ENCODE measurements around the gene FAF1. TPM values are rescaled to one million over a fixed set of nuclear protein-coding genes. Genes with fewer than 3 reads are reported as not detected.

FAF1 gene
- total RNA-seq, 1 donor from 2014 or later, result 10.4 TPM

- no peak for DNase-seq (ENCODE audit: low spot score)
These were observed 523.6 kb downstream of the FAF1 start for GRCh38 chr1:50436489-50436888.

GRCh38 chr1:50430010-50430405 is 530.1 kb downstream of the FAF1 start:
- DNase-seq (ENCODE audit: low spot score), result no peak

DNA sequence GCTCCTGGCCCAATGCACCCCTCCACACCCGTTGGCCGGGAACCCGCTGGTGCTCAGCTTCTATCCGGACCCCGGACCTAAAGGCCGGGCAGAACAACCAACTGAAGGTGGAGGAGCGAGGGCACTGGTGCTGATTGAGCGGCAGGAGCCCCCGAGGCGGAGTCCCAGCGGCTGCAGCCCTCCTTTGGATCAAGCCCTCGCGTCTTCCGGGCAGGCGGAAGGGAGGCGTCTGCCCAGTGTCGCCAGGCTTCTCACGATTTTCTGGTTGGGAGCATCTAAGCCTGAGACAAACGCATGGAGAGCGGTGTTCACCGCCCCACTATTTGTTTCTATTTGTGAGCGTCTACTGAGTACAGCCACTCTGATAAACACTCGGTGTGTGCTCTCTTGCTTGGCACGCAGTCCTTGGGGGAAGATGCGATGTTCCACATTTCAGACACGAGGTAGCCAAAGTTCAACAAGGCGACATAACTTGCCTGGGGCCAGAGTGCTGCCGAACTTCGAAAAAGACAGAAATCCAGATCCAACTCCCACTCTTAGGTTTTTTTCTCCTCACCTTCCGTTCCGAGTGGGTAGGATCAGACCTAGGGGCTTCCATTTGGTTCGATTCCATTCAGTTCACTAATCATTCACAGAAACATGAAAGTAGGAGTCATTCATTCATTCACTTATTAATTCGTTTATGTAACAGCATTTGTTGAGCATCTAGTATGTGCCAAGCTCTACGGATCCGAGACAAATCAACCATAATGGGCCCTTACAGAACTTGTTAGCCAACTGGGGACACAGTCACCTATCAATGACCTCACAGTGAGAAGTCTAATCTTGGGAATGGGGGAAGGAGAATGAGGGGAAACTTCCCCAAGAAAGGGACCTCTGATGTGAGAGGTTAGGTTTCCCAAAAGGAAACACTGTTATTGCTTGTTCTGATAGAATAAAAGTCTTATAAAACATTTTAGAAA is 532.0 kb downstream of the FAF1 start:
- DNase-seq (ENCODE audit: low spot score), result no peak

GRCh38 chr1:50427086-50427817 is 532.8 kb downstream of the FAF1 start:
- no peak for DNase-seq (ENCODE audit: low spot score)

GRCh38 chr1:50426702-50427085 is 533.4 kb downstream of the FAF1 start:
- DNase-seq (ENCODE audit: low spot score), result no peak

GRCh38 chr1:50426108-50426700 is 533.9 kb downstream of the FAF1 start:
- no peak for DNase-seq (ENCODE audit: low spot score)

- DNase-seq (ENCODE audit: low spot score), result no peak
These were observed 534.5 kb downstream of the FAF1 start for GRCh38 chr1:50425376-50426107.

DNA sequence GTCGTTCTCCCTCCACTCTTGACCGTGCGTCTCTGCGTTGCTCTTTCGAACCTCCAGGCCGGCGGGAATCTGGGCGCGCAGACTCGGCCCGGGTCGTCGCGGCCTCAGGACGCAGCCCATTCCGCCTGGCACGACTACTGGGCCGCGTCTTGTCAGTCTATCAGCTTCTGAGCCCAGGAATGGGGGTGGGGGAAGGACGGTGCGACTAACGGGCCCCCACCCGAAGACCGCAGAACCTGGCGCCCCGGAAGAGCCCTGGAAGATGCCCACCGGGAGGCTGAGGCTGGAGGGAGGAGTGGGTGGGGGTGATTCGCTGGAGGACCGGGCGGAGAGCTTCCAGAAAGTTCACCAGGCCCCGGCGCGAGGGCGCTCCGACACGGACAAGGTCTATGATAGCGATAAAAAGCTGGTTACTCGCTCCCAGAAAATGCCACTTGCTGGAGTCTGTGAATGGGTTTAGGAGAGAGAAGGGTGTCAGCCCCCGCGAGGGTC is 535.1 kb downstream of the FAF1 start:
- no peak for DNase-seq (ENCODE audit: low spot score)

GRCh38 chr1:50424045-50424883 is 535.8 kb downstream of the FAF1 start:
- DNase-seq (ENCODE audit: low spot score), result no peak

- DNase-seq (ENCODE audit: low spot score), result no peak
These were observed 536.4 kb downstream of the FAF1 start for GRCh38 chr1:50423670-50424000.

GRCh38 chr1:50422946-50423669 is 537.0 kb downstream of the FAF1 start, which contains the start of gene DMRTA2:
Gene DMRTA2, minus strand, starts transcription at chr1:50423443. Its CDS starts 1,907 bp downstream, at chr1:50421536.
- no peak for DNase-seq (ENCODE audit: low spot score)

DNA sequence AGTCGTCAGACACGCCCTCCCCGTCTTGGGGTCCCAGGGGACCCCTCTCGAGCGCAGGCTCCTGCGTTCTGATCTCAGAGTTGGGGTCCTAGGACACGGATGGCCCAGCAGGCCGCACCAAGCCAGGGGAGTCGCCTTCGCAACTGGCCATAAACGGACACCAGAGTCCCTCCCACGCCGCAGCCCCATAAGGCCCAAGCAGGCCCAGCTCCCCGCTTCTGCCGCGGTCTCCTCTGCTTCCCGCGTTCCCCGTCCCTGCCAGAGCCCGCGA is 537.5 kb downstream of the FAF1 start:
- no peak for DNase-seq (ENCODE audit: low spot score)

- DNase-seq (ENCODE audit: low spot score), result no peak
These were observed 538.0 kb downstream of the FAF1 start for GRCh38 chr1:50421768-50422674.

- DNase-seq (ENCODE audit: low spot score), result no peak
These were observed 538.7 kb downstream of the FAF1 start for GRCh38 chr1:50421366-50421748.

- no peak for DNase-seq (ENCODE audit: low spot score)
These were observed 539.2 kb downstream of the FAF1 start for GRCh38 chr1:50420689-50421365.

GRCh38 chr1:50419907-50420677 is 540.0 kb downstream of the FAF1 start:
- no peak for DNase-seq (ENCODE audit: low spot score)

DNA sequence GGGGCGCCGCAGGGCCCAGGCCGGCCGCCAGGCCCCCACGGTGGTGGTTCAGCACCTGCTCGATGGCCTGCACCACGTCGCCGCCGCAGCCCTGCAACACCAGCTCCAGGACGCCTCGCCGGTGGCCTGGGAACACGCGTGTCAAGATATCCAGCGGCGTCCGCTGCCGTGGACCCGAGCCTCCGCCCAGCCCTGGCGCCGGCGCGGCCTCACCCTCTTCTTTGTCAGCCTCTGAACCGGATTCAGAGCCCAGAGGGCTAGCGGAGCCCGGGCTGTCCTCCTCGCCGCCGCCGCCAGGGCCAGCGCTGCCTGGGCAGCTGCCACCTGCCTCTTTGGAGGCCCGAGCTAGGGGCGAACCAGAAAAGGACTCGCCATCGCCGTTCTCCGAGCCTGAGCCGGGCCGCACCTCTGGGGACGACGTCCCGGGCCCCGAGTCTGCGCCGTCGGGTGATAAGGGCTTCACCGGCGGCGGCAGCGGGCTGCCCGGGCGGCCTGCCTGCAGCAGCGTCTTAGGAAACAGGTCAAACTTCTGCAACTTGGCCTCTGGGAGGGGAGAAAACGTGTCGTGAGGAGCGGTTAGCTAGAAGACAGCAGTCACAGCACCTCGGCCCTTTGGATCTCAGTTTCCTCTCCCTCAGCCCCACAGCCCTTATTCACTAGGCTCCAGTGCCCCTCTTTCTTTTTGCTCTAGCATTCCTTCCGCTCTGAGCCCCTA is 540.7 kb downstream of the FAF1 start:
- no peak for DNase-seq (ENCODE audit: low spot score)

All from umbilical cord (tissue), 2 donors.